ENCODE measurements around the gene ZKSCAN7.
"Not testable (repeated sequence)": the region's sequence is repeated elsewhere in the genome, so short reads cannot be mapped to it uniquely, and the experiment has no call there.

ZKSCAN7 gene

DNA sequence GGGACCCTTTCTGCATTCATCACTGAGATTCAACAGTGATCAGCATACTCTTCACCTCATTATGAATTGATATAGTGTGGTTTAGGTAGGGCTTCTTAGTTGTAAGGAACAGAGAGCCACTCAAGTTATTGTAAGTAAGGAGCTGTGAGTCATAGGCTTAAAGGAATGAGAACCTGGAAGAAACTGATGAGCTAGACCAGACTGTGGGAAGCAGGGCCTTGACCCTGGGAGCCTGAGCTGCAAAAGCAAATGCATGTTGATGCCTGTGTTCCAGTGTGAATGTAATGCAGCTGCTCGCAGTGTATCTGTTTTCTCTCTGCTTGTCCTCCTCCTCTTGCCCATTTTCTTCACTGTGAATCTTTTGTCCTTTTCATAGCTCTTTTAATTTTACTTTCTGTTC is 13.6 kb downstream of the ZKSCAN7 start:
- Histone ChIP-seq H3K4me1 (no peaks in the 10 kb centered on the region), H4K20me1 (no peaks in the 10 kb centered on the region), H3K27me3 (no peaks in the 10 kb centered on the region), H3K9ac (no peak overlapping the region), H3K9me3 (peaks cover 57% of the 10 kb centered on the region), H3K4me3 (no peak overlapping the region), H3K27ac (no peak overlapping the region), H3K4me2 (no peak overlapping the region), H3K36me3 (peaks cover 8% of the 10 kb centered on the region; the same call in 1 of the 2 replicates)
- TF ChIP-seq Cebpa-rat (IDR thresholded peaks at IDR 0.05) = no peak

DNA sequence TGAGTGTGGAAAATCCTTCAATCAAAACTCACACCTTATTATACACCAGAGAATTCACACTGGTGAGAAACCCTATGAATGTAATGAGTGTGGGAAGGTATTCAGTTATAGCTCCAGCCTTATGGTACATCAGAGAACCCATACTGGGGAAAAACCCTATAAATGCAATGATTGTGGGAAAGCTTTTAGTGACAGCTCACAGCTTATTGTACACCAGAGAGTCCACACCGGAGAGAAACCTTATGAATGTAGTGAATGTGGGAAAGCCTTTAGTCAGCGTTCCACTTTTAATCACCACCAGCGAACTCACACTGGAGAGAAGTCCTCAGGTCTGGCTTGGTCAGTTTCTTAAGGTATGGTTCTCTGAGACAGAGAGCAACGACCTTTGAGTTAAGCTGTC is 16.0 kb downstream of the ZKSCAN7 start:
- H3K27me3 ChIP-seq = no peaks in the 10 kb centered on the region
- H3K4me3 ChIP-seq = no peak overlapping the region
- H4K20me1 ChIP-seq = no peaks in the 10 kb centered on the region
- no peak overlapping the region for H3K4me2 ChIP-seq
- no peak for TF ChIP-seq Cebpa-rat (IDR thresholded peaks at IDR 0.05)
- no peak overlapping the region for H3K27ac ChIP-seq
- H3K36me3 ChIP-seq = peaks cover 8% of the 10 kb centered on the region; the same call in 1 of the 2 replicates
- no peak overlapping the region for H3K9ac ChIP-seq
- peaks cover 60% of the 10 kb centered on the region for H3K9me3 ChIP-seq
- no peaks in the 10 kb centered on the region for H3K4me1 ChIP-seq

DNA sequence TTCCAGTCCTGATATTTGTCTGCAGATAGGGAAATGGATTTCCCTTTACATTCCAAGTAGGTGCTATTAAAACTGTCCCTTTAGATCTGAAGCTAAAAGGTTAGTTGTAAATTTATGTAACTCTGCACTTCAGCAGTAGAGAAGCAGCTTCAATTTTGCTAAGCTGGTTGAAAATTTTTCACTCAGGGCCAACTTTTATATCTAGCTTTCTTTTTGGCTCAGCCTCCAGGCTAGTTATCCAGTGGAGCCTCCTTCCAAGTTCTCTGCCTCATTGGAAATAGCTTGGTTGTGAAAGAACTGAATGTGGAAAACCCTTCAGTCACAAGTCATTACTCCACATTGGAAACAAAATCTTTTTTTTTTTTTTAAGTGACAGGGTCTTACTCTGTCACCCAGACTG is 21.6 kb downstream of the ZKSCAN7 start:
- no peak overlapping the region for H3K9ac ChIP-seq
- peaks cover 56% of the 10 kb centered on the region for H3K9me3 ChIP-seq
- H3K36me3 ChIP-seq = no peaks in the 10 kb centered on the region
- no peak overlapping the region for H3K4me2 ChIP-seq
- H4K20me1 ChIP-seq = no peaks in the 10 kb centered on the region
- TF ChIP-seq Cebpa-rat (IDR thresholded peaks at IDR 0.05) = no peak
- H3K4me3 ChIP-seq = no peak overlapping the region
- H3K27ac ChIP-seq = no peak overlapping the region
- H3K27me3 ChIP-seq = no peaks in the 10 kb centered on the region
- H3K4me1 ChIP-seq = no peaks in the 10 kb centered on the region

DNA sequence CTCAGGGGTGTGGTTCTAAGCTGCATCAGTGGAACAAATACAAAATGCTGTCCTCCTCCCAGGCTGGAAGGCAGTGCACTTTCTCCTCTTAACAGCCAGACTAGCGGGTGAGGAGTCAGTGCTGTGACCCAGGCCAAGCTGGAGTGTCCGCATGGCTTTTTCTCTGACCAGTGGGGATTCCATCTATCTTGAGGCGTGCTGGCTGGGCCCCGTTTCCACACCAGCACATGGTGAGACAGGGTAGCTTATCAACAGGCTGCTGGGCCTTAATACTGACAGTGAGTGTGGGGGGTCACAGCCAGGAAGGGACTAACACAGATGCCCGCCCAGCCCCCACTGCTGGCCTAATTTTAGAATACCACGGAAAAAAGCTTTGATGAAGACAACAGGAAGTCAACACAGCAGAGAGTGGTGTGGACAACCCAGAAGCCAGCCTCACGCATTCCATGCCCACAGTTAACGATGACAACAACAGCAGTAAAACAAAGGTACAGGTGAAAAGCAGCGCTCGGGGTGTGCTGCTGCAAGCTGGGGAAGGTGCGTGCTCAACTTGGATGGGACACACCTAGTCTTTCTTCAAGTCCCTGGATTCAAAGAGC is 22.5 kb downstream of the ZKSCAN7 start:
- H3K4me1 ChIP-seq, H3K4me2 ChIP-seq, H3K36me3 ChIP-seq, H4K20me1 ChIP-seq, H3K9ac ChIP-seq, H3K4me3 ChIP-seq, H3K27ac ChIP-seq, H3K27me3 ChIP-seq: not testable (repeated sequence)
- H3K9me3 ChIP-seq = peaks cover 49% of the 10 kb centered on the region

DNA sequence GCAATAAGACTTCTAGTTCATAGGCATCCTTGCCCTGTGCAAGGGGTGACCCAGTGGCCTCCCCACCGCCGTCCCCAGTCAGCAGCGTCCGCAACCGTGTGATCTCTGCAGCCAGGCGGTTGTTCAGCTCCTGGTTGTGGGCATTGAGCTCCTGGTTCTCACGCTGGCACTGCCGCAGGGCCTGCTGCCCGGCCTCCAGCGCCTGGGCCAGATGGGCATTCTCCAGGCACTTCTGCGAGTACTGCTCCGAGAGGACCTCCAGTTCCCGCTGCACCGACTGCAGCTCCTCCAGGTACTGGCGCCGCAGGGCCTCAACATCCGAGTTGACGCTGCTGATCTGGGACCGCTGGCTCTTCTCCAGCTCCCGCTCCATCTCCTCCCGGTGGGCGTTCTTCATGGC is 23.3 kb downstream of the ZKSCAN7 start:
- H3K9ac ChIP-seq, H3K27ac ChIP-seq, H3K4me1 ChIP-seq, H3K36me3 ChIP-seq, H3K27me3 ChIP-seq, H3K4me3 ChIP-seq, H4K20me1 ChIP-seq, H3K4me2 ChIP-seq: not testable (repeated sequence)
- peaks cover 46% of the 10 kb centered on the region for H3K9me3 ChIP-seq

DNA sequence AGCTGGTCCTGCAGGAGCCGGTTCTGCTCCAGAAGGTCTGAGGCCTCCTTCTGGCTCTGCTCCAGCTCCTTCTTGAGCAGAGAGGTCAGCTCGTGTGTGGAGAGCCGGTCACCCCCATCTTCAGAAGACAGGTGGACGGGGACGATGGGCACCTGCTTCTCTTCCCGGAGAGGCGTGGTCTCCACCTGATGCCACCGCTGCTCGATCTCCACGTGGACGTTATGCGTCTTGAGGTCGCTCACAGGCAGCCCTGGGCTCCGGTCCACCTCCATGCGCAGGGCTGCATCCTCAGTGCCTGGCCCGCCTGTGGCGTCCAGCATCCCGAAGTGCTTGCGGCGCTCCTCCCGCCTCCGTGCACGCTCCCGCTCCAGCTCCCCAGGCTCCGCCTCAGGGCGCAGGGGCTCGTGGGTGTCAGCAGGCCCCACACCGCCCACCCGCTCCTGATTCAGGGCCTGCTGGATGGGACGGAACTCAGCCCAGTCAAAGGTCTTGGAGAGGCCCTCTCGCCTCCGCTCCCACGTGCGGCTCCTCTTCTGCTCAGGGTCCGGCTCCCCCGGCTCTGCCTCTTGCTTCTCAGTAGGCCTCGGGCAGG is 24.0 kb downstream of the ZKSCAN7 start:
- not testable (repeated sequence) for H3K27me3 ChIP-seq, H3K4me2 ChIP-seq, H3K4me3 ChIP-seq, H3K9ac ChIP-seq, H4K20me1 ChIP-seq, H3K4me1 ChIP-seq, H3K27ac ChIP-seq, H3K36me3 ChIP-seq
- H3K9me3 ChIP-seq = peaks cover 40% of the 10 kb centered on the region

DNA sequence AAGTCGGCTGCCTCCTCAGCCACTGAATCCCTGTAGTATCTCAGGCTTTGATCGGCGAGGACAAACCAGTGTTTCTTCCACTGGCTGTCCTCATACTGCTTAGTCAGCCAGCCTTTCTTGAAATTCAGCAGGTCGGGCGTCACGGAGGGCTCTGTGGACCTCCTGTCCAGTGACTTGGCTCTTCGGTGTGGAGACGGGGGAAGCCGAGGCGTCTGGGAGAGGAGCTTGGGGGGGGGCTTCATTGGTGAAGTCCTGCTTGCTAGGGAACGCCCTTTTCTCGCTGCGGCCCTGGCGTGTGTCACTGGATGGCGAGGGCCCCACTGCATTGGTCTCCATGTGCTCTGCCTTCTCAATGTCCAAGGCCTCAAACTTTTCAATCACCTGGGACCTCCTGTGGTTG is 24.8 kb downstream of the ZKSCAN7 start:
- not testable (repeated sequence) for H3K4me3 ChIP-seq, H3K27me3 ChIP-seq, H3K36me3 ChIP-seq, H3K27ac ChIP-seq, H3K9ac ChIP-seq, H3K4me1 ChIP-seq, H4K20me1 ChIP-seq, H3K4me2 ChIP-seq
- peaks cover 44% of the 10 kb centered on the region for H3K9me3 ChIP-seq

DNA sequence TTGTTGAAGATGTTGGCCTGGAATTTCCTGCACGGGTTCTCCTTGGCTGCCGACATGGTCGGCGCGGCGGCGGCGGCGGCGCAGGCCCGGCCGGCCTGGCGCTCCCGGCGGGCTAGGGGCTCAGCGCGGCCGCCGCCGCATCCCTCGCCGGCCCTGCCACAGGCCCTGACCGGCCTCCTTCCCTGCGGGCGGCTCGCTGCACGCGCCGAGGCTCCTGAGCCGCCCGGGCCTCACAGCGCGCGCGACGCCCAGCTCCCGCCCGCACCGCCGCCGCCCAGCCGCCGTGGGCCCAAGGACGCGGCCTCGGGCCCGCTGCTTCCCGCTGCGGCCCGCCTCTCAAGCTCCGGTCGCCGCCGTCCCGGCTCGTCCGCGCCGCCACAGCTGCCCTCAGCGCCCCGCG is 26.0 kb downstream of the ZKSCAN7 start:
- not testable (repeated sequence) for H3K4me2 ChIP-seq, H3K4me1 ChIP-seq, H3K9ac ChIP-seq, H3K36me3 ChIP-seq, H4K20me1 ChIP-seq, H3K27ac ChIP-seq
- Histone ChIP-seq H3K27me3 (peaks cover 22% of the 10 kb centered on the region), H3K9me3 (peaks cover 55% of the 10 kb centered on the region), H3K4me3 (peak overlapping the region; percentile 44; the same call in 1 of the 2 replicates)

DNA sequence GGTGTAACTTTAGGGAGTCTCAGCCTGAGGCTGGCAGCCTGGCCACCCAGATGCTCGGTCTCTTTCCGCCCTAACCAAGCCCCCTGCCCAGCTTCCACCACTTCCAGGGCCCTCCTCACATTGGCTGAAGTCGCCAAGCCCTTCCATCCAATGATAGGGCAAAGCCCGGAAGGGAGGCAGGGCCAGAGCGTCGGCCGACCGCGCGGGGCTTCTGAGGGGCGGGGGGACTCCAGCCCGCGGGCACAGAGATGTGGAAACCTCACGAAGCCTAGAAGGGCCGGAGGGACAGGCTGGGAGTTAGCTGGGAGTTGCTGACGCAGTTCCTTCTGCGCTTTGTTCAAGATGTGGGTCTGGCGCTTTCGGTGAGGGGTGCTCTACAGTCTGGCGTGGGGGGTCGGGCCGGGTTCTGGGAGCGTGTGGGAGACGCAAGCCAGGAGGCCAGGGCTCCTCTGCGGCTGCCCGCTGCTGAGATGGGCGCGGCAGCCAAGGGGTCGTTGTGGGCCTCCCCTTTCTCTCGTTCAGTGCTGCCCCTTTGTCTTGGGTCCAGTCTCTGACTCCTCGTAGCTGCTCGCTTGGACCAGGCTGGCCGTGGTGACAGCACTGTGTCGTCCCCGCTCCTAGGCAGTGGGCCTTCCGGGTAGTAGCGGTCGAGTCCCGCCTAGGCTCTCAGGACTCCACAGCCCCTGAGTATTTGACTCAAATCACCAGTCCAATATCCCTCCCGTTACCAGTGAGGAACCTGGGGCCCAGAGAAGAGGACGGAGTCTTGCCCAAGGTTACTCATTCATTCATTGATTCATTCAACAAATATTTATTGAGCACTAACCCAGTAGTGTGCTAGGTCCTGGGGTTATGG is 29.9 kb downstream of the ZKSCAN7 start, which contains the start of gene ZNF660:
ZNF660 (plus strand) TSS at position 319 of the 856 bp plus-strand sequence. CDS start 9,230 bp downstream, outside the sequence.
- no peak within 1 kb of the TSS for H3K27ac ChIP-seq
- no peak within 1 kb of the TSS for H3K9ac ChIP-seq
- TF ChIP-seq Cebpa-rat (IDR thresholded peaks at IDR 0.05) = no peak

DNA sequence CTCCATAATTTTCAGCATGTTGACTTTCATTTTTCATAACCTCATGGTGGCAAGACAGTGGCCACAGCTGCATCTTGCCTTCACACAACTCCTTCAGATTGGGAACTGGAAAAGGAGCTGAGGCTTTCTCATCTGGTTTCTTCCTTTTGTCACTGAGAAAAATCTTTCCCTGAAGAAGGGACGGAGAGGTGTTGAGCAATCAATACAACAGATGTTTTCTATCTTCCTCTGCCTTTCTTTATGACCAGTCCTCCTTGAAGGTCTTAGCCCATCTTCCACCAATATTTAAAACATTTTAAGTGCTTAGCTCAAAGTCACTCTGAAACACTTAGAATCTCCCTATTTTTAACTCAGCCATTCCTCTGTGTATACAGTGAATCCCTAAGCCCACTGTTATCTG is 41.6 kb downstream of the ZKSCAN7 start:
- H3K4me1 ChIP-seq = no peaks in the 10 kb centered on the region
- no peaks in the 10 kb centered on the region for H3K27me3 ChIP-seq
- no peak overlapping the region for H3K9ac ChIP-seq
- peaks cover 39% of the 10 kb centered on the region for H3K9me3 ChIP-seq
- no peak overlapping the region for H3K27ac ChIP-seq
- no peak overlapping the region for H3K4me3 ChIP-seq
- no peaks in the 10 kb centered on the region for H3K36me3 ChIP-seq
- TF ChIP-seq Cebpa-rat (IDR thresholded peaks at IDR 0.05) = no peak
- H4K20me1 ChIP-seq = no peaks in the 10 kb centered on the region
- H3K4me2 ChIP-seq = no peak overlapping the region

More for the DNA sequence above, 29.9 kb downstream of the ZKSCAN7 start, which contains the start of gene ZNF660:
- Histone ChIP-seq H3K4me3 (peak within 1 kb of the TSS; percentile 57), H3K4me1 (no peaks in the 10 kb centered on the region), H3K27me3 (peaks cover 24% of the 10 kb centered on the region), H3K36me3 (no peaks in the 10 kb centered on the region), H4K20me1 (no peaks in the 10 kb centered on the region), H3K9me3 (peaks cover 41% of the 10 kb centered on the region), H3K4me2 (peak within 1 kb of the TSS; percentile 52)

Measured in BLaER1 (cell line).